ENCODE results near the gene RGS17.

DNA sequence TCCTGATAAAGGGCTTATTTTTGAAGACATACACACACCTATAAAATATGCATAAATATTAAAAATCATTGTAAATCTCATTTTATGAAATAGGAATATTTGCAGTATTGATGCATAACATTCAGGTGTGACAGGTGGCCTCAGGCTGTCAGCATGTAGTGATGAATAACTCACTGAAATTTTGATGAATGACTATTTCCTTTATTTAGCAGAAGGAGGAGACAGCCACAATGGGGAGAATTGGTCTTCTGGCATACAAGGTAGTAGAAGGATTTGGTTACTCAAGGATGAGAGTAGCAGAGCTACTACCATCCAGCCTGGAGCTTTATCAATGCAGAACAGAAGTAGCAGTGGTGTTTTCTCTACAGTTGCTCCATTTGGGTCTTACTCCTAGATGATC lies 47.2 kb downstream of the RGS17 start:
- no peak for TF ChIP-seq POLR2AphosphoS5 (IDR thresholded peaks at IDR 0.05)
- no peak for TF ChIP-seq CTCF (IDR thresholded peaks at IDR 0.05)

Measured in breast epithelium (tissue), 3 donors.